Duodenal mucosa (tissue), 2 donors: ENCODE results near the gene DNAH1.
"Not testable (repeated sequence)": the region's sequence is repeated elsewhere in the genome, so short reads cannot be mapped to it uniquely, and the experiment has no call there.

Experiments used
- H3K27ac ChIP-seq: one replicate; pipeline ENCODE4 v1.7.0; 2013; ENCODE audit warnings: low read depth, low read length
- H3K27me3 ChIP-seq, 2 donors: one replicate each; pipeline ENCODE4 v1.7.0; 2013; ENCODE audit warnings: low read length in 2 of 2, control low read depth in 1 of 2; ENCODE audit not compliant: insufficient read depth in 2 of 2, control insufficient read depth in 1 of 2
- H3K36me3 ChIP-seq, 2 donors: one replicate each; pipeline ENCODE4 v1.7.0; 2013; ENCODE audit warnings: low read length in 2 of 2, control low read depth in 1 of 2; ENCODE audit not compliant: insufficient read depth in 2 of 2, control insufficient read depth in 1 of 2
- H3K4me1 ChIP-seq, 2 donors: one replicate each; pipeline ENCODE4 v1.7.0; 2013; ENCODE audit warnings: low read length in 2 of 2, control low read depth in 1 of 2; ENCODE audit not compliant: insufficient read depth in 2 of 2, control insufficient read depth in 1 of 2
- H3K4me3 ChIP-seq, 2 donors: one replicate each; pipeline ENCODE4 v1.7.0; 2013; ENCODE audit warnings: low read length in 2 of 2, low read depth in 1 of 2
- H3K9ac ChIP-seq, 2 donors: one replicate each; pipeline ENCODE4 v1.7.0; 2013; ENCODE audit warnings: low read length in 2 of 2, low read depth in 1 of 2
- H3K9me3 ChIP-seq, 2 donors: one replicate each; pipeline ENCODE4 v1.7.0; 2013; ENCODE audit warnings: low read length in 2 of 2, control low read depth in 1 of 2; ENCODE audit not compliant: control insufficient read depth in 1 of 2

DNAH1 gene

DNA sequence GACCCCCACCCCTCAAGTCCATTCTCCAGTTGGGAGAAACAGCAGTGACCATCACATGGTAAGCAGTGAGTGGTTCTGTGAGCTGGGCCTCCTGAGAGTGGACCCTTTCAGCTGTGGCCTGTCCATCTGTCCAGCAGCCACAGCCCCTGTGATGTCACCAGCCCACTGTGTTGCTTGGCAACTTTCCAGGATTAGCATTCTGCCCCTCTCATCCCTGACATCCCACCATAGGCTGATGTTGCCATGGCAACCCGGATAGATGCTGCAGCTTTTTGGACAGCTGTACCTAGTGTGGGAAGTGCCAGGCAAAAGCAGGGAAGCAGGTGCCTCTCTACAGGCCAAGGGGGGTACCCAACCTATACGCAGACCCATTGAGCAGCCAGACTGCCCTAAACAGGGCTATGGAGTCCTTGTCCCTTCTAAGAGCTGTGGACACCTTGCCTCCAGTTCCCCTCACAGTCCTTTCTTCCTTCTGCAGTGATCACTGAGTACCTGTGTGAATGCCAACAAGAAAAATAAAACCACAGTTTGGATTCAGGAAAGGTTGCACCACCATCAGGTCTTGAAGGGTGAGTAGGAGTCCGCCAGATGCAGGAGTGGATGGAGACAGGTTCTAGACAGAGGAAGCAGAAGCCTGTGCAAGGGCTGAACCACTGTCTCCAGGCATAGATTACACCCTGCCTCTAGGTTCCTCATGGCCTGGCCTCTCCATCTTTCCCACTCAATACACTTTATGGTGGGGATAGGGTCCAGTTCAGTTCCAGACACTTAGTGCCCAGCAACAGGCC, at the start of gene DNAH1:
Gene DNAH1, plus strand, starts transcription at position 343 of the 788 bp plus-strand sequence. CDS start 6,124 bp downstream, outside the sequence.
- H3K9ac ChIP-seq = no peak within 1 kb of the TSS
- no peaks in the 10 kb centered on the region for H3K27me3 ChIP-seq
- H3K4me3 ChIP-seq = peak within 1 kb of the TSS; percentile 14 to 65
- peaks cover 17 to 24% of the 10 kb centered on the region in 2 donors for H3K4me1 ChIP-seq
- H3K27ac ChIP-seq = no peak within 1 kb of the TSS
- H3K36me3 ChIP-seq = no peaks in the 10 kb centered on the region
- H3K9me3 ChIP-seq = no peaks in the 10 kb centered on the region

DNA sequence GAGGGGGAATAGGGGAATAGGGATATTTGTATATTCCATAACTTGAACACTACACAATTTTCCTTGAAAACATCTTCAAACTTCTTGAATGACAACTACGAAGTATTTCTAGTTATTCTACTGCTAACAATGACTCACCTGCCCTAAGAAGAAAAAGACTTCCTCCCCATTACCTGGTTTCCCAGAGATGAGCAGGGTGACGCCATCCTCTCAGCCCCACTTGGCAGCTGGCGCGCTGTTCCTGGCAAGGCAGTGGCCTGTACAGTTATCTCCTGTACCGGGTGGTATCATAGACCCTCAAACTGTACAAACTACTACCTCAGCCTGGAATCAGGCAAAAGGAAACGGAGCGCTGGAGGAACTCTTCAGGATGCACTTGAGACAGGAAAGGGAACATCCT, 48.1 kb upstream of the DNAH1 start:
- H3K9ac ChIP-seq = no peak overlapping the region
- H3K27me3 ChIP-seq = no peaks in the 10 kb centered on the region
- peaks cover 26 to 29% of the 10 kb centered on the region in 2 donors for H3K4me1 ChIP-seq
- no peaks in the 10 kb centered on the region for H3K9me3 ChIP-seq
- peaks cover 36 to 81% of the 10 kb centered on the region in 2 donors for H3K36me3 ChIP-seq
- H3K27ac ChIP-seq = no peak overlapping the region
- no peak overlapping the region for H3K4me3 ChIP-seq

DNA sequence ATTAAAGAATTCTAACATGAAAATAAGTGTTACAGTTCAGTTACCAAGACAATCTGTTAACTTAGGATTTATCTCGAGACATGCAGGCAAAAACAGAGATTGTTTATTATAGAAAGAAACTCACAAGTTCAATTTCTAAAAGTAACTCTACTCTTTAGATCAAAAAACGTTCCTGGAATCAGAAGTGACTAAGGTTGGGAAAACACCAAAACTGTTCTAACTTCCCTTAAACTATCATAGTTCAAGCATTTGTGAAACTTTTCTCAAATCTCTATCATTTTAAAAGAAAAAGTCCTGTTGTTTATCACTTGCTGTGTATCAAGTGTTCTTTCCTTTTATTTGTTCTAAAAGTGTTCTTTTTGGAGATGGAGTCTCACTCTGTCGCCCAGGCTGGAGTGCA, 46.3 kb upstream of the DNAH1 start:
- Histone ChIP-seq H3K36me3 (peaks cover 23 to 76% of the 10 kb centered on the region in 2 donors), H3K9ac (no peak overlapping the region), H3K27ac (no peak overlapping the region), H3K4me3 (no peak overlapping the region), H3K27me3 (no peaks in the 10 kb centered on the region), H3K4me1 (peaks cover 34 to 37% of the 10 kb centered on the region in 2 donors), H3K9me3 (no peaks in the 10 kb centered on the region)

DNA sequence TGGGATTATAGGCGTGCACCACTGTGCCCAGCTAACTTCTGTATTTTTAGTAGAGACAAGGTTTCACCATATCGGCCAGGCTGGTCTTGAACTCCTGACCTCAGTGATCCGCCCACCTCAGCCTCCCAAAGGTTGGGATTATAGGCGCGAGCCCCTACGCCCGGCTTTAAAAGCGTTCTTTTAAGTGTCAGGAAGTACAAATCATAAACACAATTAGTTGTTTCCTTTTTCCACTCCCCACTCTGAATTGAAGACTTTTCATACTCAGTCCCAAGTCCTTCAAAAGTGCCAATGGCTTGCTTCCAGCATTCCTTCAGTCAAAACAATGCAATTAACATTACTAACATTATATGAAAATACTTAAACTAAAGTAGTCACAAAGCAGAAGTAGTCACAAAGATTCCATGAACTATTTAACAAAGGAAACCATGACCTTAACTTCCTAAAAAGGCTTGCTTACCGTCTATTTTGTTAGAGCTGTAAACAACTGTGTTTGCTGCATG, 45.8 kb upstream of the DNAH1 start:
- H3K36me3 ChIP-seq = peaks cover 22 to 72% of the 10 kb centered on the region in 2 donors
- no peak overlapping the region for H3K9ac ChIP-seq
- no peaks in the 10 kb centered on the region for H3K9me3 ChIP-seq
- H3K4me3 ChIP-seq = peak overlapping the region in 1 of 2 donors; percentile 18
- peaks cover 35 to 40% of the 10 kb centered on the region in 2 donors for H3K4me1 ChIP-seq
- no peaks in the 10 kb centered on the region for H3K27me3 ChIP-seq
- H3K27ac ChIP-seq = no peak overlapping the region

DNA sequence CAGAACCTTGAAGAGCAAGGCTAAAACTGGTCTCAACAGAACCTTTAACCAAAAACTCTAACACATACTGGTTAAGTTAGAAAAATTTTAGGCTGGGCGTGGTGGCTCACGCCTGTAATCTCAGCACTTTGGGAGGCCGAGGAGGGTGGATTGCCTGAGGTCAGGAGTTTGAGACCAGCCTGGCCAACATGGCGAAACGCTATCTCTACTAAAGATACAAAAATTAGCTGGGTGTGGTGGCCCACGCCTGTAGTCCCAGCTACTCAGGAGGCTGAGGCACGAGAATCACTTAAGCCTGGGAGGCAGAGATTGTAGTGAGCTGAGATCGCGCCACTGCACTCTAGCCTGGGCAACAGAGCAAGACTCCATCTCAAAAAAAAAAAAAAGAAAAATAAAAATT, 43.9 kb upstream of the DNAH1 start:
- not testable (repeated sequence) for H3K9me3 ChIP-seq, H3K27ac ChIP-seq, H3K9ac ChIP-seq, H3K4me3 ChIP-seq, H3K27me3 ChIP-seq
- Histone ChIP-seq H3K4me1 (peaks cover 48 to 57% of the 10 kb centered on the region in 2 donors), H3K36me3 (peaks cover 15 to 54% of the 10 kb centered on the region in 2 donors)

DNA sequence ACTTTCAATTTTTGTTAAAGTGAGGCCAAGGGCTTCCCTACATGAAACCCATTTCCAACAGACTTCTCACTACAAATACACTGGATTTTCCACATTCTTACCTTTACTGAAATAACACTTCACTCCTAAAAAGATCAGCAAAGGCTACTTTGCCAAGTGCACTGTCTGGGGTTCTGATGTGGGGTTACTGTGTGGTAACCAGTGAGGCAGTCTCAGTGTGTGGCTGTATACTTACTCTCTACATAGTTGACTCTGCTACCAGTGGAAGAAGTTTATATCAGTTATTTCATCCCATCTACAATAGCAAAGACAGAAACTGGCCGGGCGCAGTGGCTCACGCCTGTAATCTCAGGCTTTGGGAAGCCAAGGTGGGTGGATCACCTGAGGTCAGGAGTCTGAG, 43.3 kb upstream of the DNAH1 start:
- H3K9me3 ChIP-seq = no peaks in the 10 kb centered on the region
- no peak overlapping the region for H3K27ac ChIP-seq
- H3K36me3 ChIP-seq = peaks cover 12 to 48% of the 10 kb centered on the region in 2 donors
- no peaks in the 10 kb centered on the region for H3K27me3 ChIP-seq
- peaks cover 48 to 58% of the 10 kb centered on the region in 2 donors for H3K4me1 ChIP-seq
- no peak overlapping the region for H3K9ac ChIP-seq
- no peak overlapping the region for H3K4me3 ChIP-seq

DNA sequence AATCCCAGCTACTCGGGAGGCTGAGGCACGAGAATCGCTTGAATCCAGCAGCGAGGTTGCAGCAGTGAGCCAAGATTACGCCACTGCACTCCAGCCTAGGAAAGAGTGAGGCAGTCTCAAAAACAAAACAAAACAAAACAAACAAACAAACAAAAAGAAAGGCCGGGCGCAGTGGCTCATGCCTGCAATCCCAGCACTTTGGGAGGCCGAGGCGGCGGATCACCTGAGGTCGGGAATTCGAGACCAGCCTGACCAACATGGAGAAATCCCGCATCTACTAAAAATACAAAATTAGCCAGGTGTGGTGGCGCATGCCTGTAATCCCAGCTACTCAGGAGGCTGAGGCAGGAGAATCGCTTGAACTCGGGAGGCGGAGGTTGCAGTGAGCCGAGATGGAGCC, 41.3 kb upstream of the DNAH1 start:
- H3K4me1 ChIP-seq = peaks cover 53 to 61% of the 10 kb centered on the region in 2 donors
- not testable (repeated sequence) for H3K9me3 ChIP-seq, H3K27ac ChIP-seq, H3K27me3 ChIP-seq, H3K4me3 ChIP-seq, H3K9ac ChIP-seq
- peaks cover 6 to 29% of the 10 kb centered on the region in 2 donors for H3K36me3 ChIP-seq

DNA sequence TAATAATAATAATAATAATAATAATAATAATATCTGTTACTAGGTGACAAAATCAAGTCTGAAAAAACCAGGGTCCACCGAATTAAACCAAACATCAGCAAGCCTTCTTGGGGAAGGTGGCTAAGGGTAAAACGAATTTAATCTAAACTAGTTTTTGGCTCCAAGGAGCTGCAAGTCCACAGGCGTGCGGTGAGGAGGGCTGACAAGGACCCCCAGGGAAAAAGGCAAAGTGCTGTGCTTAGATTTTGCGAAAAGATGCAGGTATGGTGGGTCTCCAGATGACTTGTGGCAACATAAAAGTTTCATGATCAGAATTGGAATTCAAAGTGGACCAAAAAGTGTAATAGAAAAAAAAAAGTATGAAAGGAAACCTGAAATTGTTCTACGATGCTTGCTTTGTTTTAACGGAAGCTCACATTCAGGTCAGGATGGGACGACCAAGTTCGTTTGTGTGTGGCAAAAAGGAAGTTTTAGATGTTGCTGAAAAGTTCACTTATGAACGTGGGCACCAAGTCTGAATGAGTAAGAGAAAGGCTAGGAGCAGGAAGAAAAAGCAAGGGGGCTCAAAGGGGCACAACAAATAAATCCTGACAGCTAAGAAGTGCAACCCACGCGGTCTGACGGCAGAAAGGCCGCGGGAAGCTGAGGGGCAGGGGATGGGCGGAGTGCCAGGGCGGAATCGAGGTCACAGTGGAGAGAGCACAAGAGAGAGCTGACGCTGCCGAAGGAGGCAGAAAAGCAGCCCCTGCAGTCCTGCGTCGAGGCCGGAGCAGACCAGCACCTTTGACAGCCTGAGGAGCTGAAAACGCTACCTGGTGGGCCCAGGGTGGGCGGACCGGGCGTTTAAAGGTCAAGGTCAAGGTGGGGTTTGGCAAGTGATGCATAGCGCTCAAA, 38.8 kb upstream of the DNAH1 start:
- Histone ChIP-seq H3K27ac (peak overlapping the region; percentile 98), H3K4me1 (peaks cover 41 to 48% of the 10 kb centered on the region in 2 donors), H3K9ac (peak overlapping the region; percentile 91 to 98), H3K36me3 (peaks cover 6 to 18% of the 10 kb centered on the region in 2 donors), H3K4me3 (peak overlapping the region; percentile 74 to 95), H3K9me3 (no peaks in the 10 kb centered on the region), H3K27me3 (no peaks in the 10 kb centered on the region)

DNA sequence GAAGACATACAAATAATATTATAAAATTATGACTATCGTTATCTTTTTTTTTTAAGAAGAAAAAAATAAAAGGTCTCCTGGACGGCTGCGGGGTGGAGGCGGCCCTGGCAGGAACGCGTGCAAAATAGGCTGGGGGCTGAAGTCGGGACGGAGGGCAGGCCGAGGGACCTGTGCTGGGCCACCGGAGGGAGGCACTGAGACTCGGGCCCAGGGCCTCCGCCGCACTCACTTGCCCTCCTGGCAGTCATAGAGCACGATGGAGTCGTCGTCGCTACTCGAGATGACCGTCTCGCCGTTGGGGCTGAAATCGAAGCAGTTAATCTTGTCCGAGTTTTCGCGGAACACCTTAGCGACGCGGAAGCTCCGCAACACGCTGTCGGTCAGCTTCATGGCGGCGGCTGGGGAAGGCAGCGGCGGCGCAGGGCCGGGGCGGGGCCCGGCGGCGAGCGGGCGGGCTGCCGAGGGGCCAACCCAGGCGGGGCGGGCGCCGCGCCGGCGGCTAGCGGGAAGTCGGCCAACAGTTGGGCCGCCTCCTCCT, 38.1 kb upstream of the DNAH1 start:
- Histone ChIP-seq H3K9me3 (no peaks in the 10 kb centered on the region), H3K36me3 (peaks cover under 1 to 12% of the 10 kb centered on the region in 2 donors), H3K9ac (peak overlapping the region; percentile 91 to 98), H3K27me3 (no peaks in the 10 kb centered on the region), H3K27ac (peak overlapping the region; percentile 98), H3K4me3 (peak overlapping the region; percentile 74 to 95), H3K4me1 (peaks cover 37 to 45% of the 10 kb centered on the region in 2 donors)
